Keratinocyte (primary cell): Measurements from ENCODE around the gene ZNF217.
"Not testable (repeated sequence)": the region's sequence is repeated elsewhere in the genome, so short reads cannot be mapped to it uniquely, and the experiment has no call there.

Source experiments
- CTCF ChIP-seq, 3 experiments: IDR thresholded peaks in 1 of 3; conservative IDR thresholded peaks in 1 of 3; optimal IDR thresholded peaks in 1 of 3; 2 replicates in 2 of 3; 3 replicates in 1 of 3; pipeline versions ENCODE3 to v1.5.1; 2011; ENCODE audit warnings: low read length in 3 of 3, mild to moderate bottlenecking in 3 of 3, moderate library complexity in 2 of 3, control low read depth in 1 of 3, inconsistent platforms in 1 of 3; ENCODE audit not compliant: insufficient read depth in 2 of 3; ENCODE audit errors: extremely low read depth in 1 of 3
- EZH2 ChIP-seq: IDR thresholded peaks from one replicate; pipeline ENCODE4 v1.6.1; 2012; ENCODE audit warnings: inconsistent platforms, mild to moderate bottlenecking, low read length, moderate library complexity

GRCh38 chr20:53605401-53605800 lies 11.8 kb upstream of the ZNF217 start:
- not testable (repeated sequence) for TF ChIP-seq EZH2; CTCF (optimal IDR thresholded peaks at IDR 0.05 in 1 of 3, IDR thresholded peaks at IDR 0.05 in 1 of 3, conservative IDR thresholded peaks at IDR 0.05 in 1 of 3; ENCODE audit: extremely low read depth in 1 of 3, insufficient read depth in 2 of 3, low read length in 3 of 3)
